HL-60 (cell line): ENCODE data around the gene CENPN.

Experiments
- DNase-seq, 2 experiments: peaks; one replicate each; pipeline ENCODE4 v3.0.0-alpha.2; 2010 to 2020; ENCODE audit warnings: low read depth in 1 of 2, low spot score in 1 of 2
- H3K27ac ChIP-seq: fragments of 250-450 bp; sonication (Bioruptor Pico); replicated peaks from 2 replicates; pipeline ENCODE4 v1.5.1; 2020; ENCODE audit warnings: mild to moderate bottlenecking, moderate library complexity
- H3K27me3 ChIP-seq: fragments of 250-450 bp; sonication (Bioruptor Pico); 2 replicates; pipeline ENCODE4 v1.5.1; 2021; ENCODE audit warnings: mild to moderate bottlenecking, moderate library complexity; ENCODE audit not compliant: insufficient read depth, poor library complexity, severe bottlenecking
- H3K4me3 ChIP-seq: replicated peaks from 2 replicates; pipeline ENCODE4 v1.5.1; 2011; ENCODE audit warnings: mild to moderate bottlenecking, control low read depth, low read length; ENCODE audit not compliant: insufficient read depth
- GABPA ChIP-seq: IDR thresholded peaks from 2 replicates; pipeline ENCODE4 v1.6.1; 2012; ENCODE audit warnings: low read depth
- POLR2AphosphoS5 ChIP-seq: IDR thresholded peaks from 2 replicates; pipeline ENCODE4 v1.6.1; 2012; ENCODE audit warnings: low read depth
- SPI1 ChIP-seq: IDR thresholded peaks from 2 replicates; pipeline ENCODE4 v1.6.1; 2012; ENCODE audit warnings: low read depth, mild to moderate bottlenecking, borderline replicate concordance
- TF ChIP-seq, protein P1 (sequence below): IDR thresholded peaks from one replicate; pipeline ENCODE4 v1.5.1; 2011; ENCODE audit warnings: low read length, control low read depth, inconsistent platforms; ENCODE audit not compliant: insufficient read depth
- TF ChIP-seq, protein P2 (sequence below): IDR thresholded peaks from 2 replicates; pipeline ENCODE4 v1.6.1; 2012; ENCODE audit warnings: low read depth; ENCODE audit not compliant: insufficient replicate concordance

Gene CENPN

DNA sequence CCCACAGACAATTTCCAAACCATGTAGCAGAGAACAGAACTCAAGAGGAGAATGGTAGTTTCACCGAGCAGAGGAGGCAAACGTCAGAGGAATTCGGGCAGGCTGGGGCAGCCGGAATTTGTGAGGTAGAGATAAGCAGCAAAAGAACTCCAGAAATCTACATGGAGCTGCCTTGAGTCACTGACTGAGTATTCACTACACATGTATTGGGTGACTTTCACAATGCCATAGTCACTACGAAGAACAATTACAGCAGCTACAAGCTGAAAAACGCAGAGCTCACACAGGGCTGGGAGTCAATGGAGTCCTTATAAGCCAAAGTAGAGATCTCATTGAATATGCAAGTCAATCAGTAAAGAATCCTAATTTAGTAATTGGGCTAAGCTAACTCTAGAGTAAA is 13.7 kb upstream of the CENPN start:
- H3K27ac ChIP-seq, result no peak overlapping the region
- DNase-seq, result no peak
- H3K4me3 ChIP-seq, result no peak overlapping the region
- TF ChIP-seq POLR2AphosphoS5 (no peak), GABPA (no peak), SPI1 (no peak)
- TF ChIP-seq, protein P1, sequence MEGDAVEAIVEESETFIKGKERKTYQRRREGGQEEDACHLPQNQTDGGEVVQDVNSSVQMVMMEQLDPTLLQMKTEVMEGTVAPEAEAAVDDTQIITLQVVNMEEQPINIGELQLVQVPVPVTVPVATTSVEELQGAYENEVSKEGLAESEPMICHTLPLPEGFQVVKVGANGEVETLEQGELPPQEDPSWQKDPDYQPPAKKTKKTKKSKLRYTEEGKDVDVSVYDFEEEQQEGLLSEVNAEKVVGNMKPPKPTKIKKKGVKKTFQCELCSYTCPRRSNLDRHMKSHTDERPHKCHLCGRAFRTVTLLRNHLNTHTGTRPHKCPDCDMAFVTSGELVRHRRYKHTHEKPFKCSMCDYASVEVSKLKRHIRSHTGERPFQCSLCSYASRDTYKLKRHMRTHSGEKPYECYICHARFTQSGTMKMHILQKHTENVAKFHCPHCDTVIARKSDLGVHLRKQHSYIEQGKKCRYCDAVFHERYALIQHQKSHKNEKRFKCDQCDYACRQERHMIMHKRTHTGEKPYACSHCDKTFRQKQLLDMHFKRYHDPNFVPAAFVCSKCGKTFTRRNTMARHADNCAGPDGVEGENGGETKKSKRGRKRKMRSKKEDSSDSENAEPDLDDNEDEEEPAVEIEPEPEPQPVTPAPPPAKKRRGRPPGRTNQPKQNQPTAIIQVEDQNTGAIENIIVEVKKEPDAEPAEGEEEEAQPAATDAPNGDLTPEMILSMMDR, result no peak
- TF ChIP-seq, protein P2, sequence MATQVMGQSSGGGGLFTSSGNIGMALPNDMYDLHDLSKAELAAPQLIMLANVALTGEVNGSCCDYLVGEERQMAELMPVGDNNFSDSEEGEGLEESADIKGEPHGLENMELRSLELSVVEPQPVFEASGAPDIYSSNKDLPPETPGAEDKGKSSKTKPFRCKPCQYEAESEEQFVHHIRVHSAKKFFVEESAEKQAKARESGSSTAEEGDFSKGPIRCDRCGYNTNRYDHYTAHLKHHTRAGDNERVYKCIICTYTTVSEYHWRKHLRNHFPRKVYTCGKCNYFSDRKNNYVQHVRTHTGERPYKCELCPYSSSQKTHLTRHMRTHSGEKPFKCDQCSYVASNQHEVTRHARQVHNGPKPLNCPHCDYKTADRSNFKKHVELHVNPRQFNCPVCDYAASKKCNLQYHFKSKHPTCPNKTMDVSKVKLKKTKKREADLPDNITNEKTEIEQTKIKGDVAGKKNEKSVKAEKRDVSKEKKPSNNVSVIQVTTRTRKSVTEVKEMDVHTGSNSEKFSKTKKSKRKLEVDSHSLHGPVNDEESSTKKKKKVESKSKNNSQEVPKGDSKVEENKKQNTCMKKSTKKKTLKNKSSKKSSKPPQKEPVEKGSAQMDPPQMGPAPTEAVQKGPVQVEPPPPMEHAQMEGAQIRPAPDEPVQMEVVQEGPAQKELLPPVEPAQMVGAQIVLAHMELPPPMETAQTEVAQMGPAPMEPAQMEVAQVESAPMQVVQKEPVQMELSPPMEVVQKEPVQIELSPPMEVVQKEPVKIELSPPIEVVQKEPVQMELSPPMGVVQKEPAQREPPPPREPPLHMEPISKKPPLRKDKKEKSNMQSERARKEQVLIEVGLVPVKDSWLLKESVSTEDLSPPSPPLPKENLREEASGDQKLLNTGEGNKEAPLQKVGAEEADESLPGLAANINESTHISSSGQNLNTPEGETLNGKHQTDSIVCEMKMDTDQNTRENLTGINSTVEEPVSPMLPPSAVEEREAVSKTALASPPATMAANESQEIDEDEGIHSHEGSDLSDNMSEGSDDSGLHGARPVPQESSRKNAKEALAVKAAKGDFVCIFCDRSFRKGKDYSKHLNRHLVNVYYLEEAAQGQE, result no peak
- H3K27me3 ChIP-seq, result no peaks in the 10 kb centered on the region

DNA sequence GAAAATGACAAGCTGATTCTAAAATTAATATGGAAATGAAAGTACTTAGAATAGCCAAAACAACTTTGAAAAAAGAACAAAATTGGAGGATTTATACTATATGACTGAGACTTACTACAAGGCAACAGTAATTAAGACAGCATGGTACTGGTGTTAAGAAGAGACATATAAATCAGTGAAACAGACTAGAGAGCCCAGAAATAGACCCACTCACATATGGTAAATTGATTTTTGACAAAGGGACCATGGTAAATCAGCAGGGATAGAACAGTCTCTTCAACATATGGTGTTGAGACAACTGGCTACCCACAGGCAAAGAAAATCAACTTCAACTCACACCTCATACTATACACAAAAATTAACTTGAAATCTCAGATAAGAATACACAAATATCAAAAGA is 13.2 kb upstream of the CENPN start:
- H3K27ac ChIP-seq, result no peak overlapping the region
- no peaks in the 10 kb centered on the region for H3K27me3 ChIP-seq
- no peak overlapping the region for H3K4me3 ChIP-seq
- no peak for DNase-seq
- TF ChIP-seq, protein P2, result no peak
- TF ChIP-seq SPI1 (no peak), GABPA (no peak), POLR2AphosphoS5 (no peak)
- TF ChIP-seq, protein P1, result no peak

DNA sequence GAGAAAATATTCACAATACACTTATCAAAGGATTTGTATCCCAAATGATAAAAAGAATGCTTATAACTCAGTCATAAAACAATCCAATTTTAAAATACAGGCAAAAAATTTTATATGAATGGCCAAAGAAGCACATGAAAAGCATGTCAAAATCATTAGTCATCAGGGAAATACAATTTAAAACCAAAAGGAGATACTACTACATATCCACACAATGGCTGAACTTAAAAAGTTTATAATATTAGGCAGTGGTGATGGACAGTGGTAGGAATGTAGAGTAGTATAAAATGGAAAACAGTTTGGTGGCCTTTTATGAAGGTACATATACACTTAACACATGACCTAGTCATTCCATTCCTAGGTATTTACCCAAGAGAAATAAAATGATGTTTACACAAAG is 12.6 kb upstream of the CENPN start:
- H3K27ac ChIP-seq, result no peak overlapping the region
- TF ChIP-seq, protein P2, result no peak
- TF ChIP-seq, protein P1, result no peak
- TF ChIP-seq SPI1, result no peak
- no peak for TF ChIP-seq GABPA
- TF ChIP-seq POLR2AphosphoS5, result no peak
- no peak for DNase-seq
- no peaks in the 10 kb centered on the region for H3K27me3 ChIP-seq
- no peak overlapping the region for H3K4me3 ChIP-seq
